ENCODE results near the gene SLC15A3.

GRCh38 chr11:60910281-60910687 lies 41.7 kb downstream of the SLC15A3 start:
- TF ChIP-seq CTCF (IDR thresholded peaks at IDR 0.05) (no peak), POLR2A (IDR thresholded peaks at IDR 0.05) (no peak)

Data from esophagus squamous epithelium (tissue), 4 donors.